Thyroid gland (tissue), 4 donors: ENCODE measurements around the gene NR1H2.

Source experiments
- POLR2A ChIP-seq, 2 donors: fragments of 450-650 bp; IDR thresholded peaks; one replicate each; pipeline ENCODE4 v1.6.1; 2017; ENCODE audit warnings: antibody characterized with exemption in 2 of 2, mild to moderate bottlenecking in 2 of 2, moderate library complexity in 1 of 2
- TF ChIP-seq, protein P1 (sequence below), 6 experiments: fragments of 200-600 bp in 3 of 6; fragments of 450-650 bp in 3 of 6; sonication (generic) in 3 of 6; IDR thresholded peaks; one replicate each; pipeline ENCODE4 v1.5.1; 2016 to 2019; ENCODE audit warnings: antibody characterized with exemption in 6 of 6, mild to moderate bottlenecking in 2 of 6, inconsistent platforms in 1 of 6, moderate library complexity in 1 of 6

DNA sequence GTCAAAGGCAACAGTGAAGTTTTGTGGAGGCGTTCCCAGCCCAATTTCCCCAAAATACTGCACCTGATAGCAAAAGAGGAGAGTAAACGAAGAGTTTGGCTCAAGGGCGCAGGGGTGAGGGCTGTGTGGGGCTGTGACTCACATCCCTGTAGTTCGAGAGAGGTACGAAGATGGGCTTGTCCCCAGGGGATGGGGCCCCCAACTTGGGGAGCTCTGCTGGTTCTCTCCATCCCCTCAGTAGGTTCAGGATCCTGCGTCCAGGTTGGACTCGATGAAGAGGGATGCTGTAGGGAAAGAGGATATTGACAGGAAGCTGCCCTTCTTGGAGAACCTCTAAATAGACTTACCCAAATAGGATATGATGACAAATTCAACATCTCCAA is 14.2 kb upstream of the NR1H2 start:
- TF ChIP-seq, protein P1, sequence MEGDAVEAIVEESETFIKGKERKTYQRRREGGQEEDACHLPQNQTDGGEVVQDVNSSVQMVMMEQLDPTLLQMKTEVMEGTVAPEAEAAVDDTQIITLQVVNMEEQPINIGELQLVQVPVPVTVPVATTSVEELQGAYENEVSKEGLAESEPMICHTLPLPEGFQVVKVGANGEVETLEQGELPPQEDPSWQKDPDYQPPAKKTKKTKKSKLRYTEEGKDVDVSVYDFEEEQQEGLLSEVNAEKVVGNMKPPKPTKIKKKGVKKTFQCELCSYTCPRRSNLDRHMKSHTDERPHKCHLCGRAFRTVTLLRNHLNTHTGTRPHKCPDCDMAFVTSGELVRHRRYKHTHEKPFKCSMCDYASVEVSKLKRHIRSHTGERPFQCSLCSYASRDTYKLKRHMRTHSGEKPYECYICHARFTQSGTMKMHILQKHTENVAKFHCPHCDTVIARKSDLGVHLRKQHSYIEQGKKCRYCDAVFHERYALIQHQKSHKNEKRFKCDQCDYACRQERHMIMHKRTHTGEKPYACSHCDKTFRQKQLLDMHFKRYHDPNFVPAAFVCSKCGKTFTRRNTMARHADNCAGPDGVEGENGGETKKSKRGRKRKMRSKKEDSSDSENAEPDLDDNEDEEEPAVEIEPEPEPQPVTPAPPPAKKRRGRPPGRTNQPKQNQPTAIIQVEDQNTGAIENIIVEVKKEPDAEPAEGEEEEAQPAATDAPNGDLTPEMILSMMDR (IDR thresholded peaks at IDR 0.05) = no peak
- no peak for TF ChIP-seq POLR2A (IDR thresholded peaks at IDR 0.05)
